HepG2 (cell line): ENCODE results near the gene CCDC142. TPM values are rescaled to one million over a fixed set of nuclear protein-coding genes. Genes with fewer than 3 reads are reported as not detected.

Source experiments
- CBFB ChIP-seq: sonication (generic); formaldehyde crosslinking; IDR thresholded peaks from 2 replicates; pipeline ENCODE4 v1.4.0; 2020; ENCODE audit warnings: missing genetic modification reagents
- FOSL2 ChIP-seq: sonication (generic); formaldehyde crosslinking; IDR thresholded peaks from 2 replicates; pipeline ENCODE4 v1.4.0; 2020; ENCODE audit warnings: missing genetic modification reagents
- NFATC3 ChIP-seq: sonication (generic); formaldehyde crosslinking; IDR thresholded peaks from 2 replicates; pipeline ENCODE4 v1.5.1; 2020; ENCODE audit warnings: mild to moderate bottlenecking, missing genetic modification reagents
- SKI ChIP-seq: fragments of 450-650 bp; IDR thresholded peaks from one replicate; pipeline ENCODE4 v1.6.1; 2018; ENCODE audit warnings: mild to moderate bottlenecking; ENCODE audit not compliant: partially characterized antibody
- WIZ ChIP-seq: sonication (generic); formaldehyde crosslinking; IDR thresholded peaks from 2 replicates; pipeline ENCODE4 v1.5.1; 2020; ENCODE audit warnings: mild to moderate bottlenecking, missing genetic modification reagents
- ZNF142 ChIP-seq: sonication (generic); formaldehyde crosslinking; IDR thresholded peaks from 2 replicates; pipeline ENCODE4 v1.4.0; 2020; ENCODE audit warnings: missing genetic modification reagents
- ZNF33A ChIP-seq: sonication (generic); formaldehyde crosslinking; IDR thresholded peaks from 2 replicates; pipeline ENCODE4 v1.5.1; 2020; ENCODE audit warnings: missing genetic modification reagents, mild to moderate bottlenecking, moderate library complexity, borderline replicate concordance
- ZNF34 ChIP-seq: sonication (generic); formaldehyde crosslinking; IDR thresholded peaks from 2 replicates; pipeline ENCODE4 v1.4.0; 2020; ENCODE audit warnings: mild to moderate bottlenecking, missing genetic modification reagents, borderline replicate concordance
- ZNF7 ChIP-seq: IDR thresholded peaks from 2 replicates; pipeline ENCODE4 v1.6.1; 2016; ENCODE audit warnings: missing biosample characterization, missing genetic modification reagents
- ZNF747 ChIP-seq: sonication (generic); formaldehyde crosslinking; IDR thresholded peaks from 2 replicates; pipeline ENCODE4 v1.8.1; 2023; ENCODE audit warnings: missing genetic modification reagents, mild to moderate bottlenecking, borderline replicate concordance
- ZSCAN20 ChIP-seq: sonication (generic); formaldehyde crosslinking; IDR thresholded peaks from 2 replicates; pipeline ENCODE4 v1.4.0; 2020; ENCODE audit warnings: missing genetic modification reagents, mild to moderate bottlenecking, borderline replicate concordance
- ZZZ3 ChIP-seq: sonication (generic); formaldehyde crosslinking; IDR thresholded peaks from 2 replicates; pipeline ENCODE4 v1.4.0; 2020; ENCODE audit warnings: missing genetic modification reagents, mild to moderate bottlenecking, borderline replicate concordance
- polyA plus RNA-seq, 8 experiments: library from polyadenylated mRNA; depleted of rRNA in 3 of 8; stranded (reverse) in 7 of 8; unstranded in 1 of 8; fragments of >200 nt; fragmentation: Illumina TruSeq in 4 of 8; extraction: Trizol in 4 of 8; gene quantifications; 2 replicates each; pipeline versions ENCODE4 v1.2.1 to v1.2.3, GENCODE V29; 2011 to 2016; ENCODE audit warnings: low read depth in 4 of 8, missing spikeins in 1 of 8, mixed read lengths in 1 of 8; ENCODE audit not compliant: insufficient read depth in 1 of 8
- total RNA-seq, 5 experiments: library from RNA; depleted of rRNA; stranded (reverse); fragments of >200 nt; fragmentation: Illumina TruSeq; extraction: Trizol; gene quantifications; 2 replicates each; pipeline ENCODE4 v1.2.3, GENCODE V29; 2016; ENCODE audit warnings: low read depth in 1 of 5
- TF ChIP-seq, protein P1 (sequence below): sonication (generic); formaldehyde crosslinking; conservative IDR thresholded peaks from 2 replicates; pipeline ENCODE4 v1.4.0; 2020; ENCODE audit warnings: missing genetic modification reagents
- TF ChIP-seq, protein P2 (sequence below): sonication (generic); formaldehyde crosslinking; IDR thresholded peaks from 2 replicates; pipeline ENCODE4 v1.4.0; 2020; ENCODE audit warnings: mild to moderate bottlenecking, low read depth, missing genetic modification reagents
- TF ChIP-seq, protein P3 (sequence below): sonication (generic); formaldehyde crosslinking; IDR thresholded peaks from 2 replicates; pipeline ENCODE4 v1.4.0; 2020; ENCODE audit warnings: mild to moderate bottlenecking, missing genetic modification reagents
- TF ChIP-seq, protein P4 (sequence below): sonication (generic); formaldehyde crosslinking; IDR thresholded peaks from 2 replicates; pipeline ENCODE4 v1.8.0; 2022; ENCODE audit warnings: mild to moderate bottlenecking, missing genetic modification reagents, moderate library complexity

CCDC142 gene
- total and polyA plus RNA-seq, 2 of the 13 experiments (the other 11 are each of a cell fraction or from before 2014, with no cell fraction given), result 14.7 to 30.4 TPM

DNA sequence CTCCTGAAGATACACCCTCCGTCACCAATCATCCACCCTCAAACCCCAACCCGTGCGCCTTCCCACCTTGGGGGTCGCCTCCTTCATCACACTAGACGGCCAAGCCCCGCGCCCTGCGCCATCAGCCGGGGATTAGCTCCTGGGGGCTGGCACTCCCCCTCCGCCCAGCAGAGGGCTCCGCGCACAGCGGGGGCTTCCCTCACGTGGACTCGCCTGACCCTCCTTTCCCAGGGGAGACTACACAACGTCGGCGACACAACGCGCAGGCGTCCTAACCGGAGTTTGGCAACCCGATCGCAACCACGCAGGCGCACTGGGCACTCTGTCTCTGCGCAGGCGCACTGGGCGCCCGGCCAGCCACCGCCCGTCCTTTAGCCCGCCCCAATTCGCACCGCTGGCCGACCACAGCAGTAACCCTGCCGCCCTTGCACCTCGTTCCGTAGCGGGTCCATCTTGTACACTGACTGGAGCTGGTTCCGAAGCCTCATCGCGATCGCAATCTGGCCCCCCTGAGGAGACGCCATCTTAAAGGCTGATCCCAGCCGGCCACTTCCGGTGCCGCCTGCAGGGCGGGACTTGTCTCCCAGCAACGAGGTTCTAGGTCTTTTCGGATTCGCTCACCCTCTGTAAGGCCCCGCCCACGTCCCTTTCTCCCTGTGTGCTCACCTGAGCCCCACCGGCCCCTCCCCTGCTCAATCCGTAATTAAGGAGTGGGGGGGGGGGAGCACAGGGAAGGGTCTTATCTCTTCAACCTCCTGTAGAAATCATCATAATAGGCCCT, 24.5 kb upstream of the CCDC142 start, which contains the start of gene PCGF1 (continued):
- TF ChIP-seq, protein P1, sequence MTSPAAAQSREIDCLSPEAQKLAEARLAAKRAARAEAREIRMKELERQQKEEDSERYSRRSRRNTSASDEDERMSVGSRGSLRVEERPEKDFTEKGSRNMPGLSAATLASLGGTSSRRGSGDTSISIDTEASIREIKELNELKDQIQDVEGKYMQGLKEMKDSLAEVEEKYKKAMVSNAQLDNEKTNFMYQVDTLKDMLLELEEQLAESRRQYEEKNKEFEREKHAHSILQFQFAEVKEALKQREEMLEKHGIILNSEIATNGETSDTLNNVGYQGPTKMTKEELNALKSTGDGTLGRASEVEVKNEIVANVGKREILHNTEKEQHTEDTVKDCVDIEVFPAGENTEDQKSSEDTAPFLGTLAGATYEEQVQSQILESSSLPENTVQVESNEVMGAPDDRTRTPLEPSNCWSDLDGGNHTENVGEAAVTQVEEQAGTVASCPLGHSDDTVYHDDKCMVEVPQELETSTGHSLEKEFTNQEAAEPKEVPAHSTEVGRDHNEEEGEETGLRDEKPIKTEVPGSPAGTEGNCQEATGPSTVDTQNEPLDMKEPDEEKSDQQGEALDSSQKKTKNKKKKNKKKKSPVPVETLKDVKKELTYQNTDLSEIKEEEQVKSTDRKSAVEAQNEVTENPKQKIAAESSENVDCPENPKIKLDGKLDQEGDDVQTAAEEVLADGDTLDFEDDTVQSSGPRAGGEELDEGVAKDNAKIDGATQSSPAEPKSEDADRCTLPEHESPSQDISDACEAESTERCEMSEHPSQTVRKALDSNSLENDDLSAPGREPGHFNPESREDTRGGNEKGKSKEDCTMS, result no peak
- TF ChIP-seq ZNF33A (CRISPR knock-in tag) (no peak), ZZZ3 (CRISPR knock-in tag) (peak; percentile 74), WIZ (CRISPR knock-in tag) (no peak; the same call in 1 of the 2 replicates), ZSCAN20 (CRISPR knock-in tag) (no peak), CBFB (peak; percentile 85), NFATC3 (CRISPR knock-in tag) (no peak), FOSL2 (CRISPR knock-in tag) (peak; percentile 44), ZNF747 (CRISPR knock-in tag) (peak; percentile 94; the same call in 1 of the 2 replicates), SKI (no peak), ZNF34 (CRISPR knock-in tag) (peak; percentile 59; the same call in 1 of the 2 replicates), ZNF7 (no peak), ZNF142 (CRISPR knock-in tag) (peak; percentile 90)
- TF ChIP-seq, protein P2, sequence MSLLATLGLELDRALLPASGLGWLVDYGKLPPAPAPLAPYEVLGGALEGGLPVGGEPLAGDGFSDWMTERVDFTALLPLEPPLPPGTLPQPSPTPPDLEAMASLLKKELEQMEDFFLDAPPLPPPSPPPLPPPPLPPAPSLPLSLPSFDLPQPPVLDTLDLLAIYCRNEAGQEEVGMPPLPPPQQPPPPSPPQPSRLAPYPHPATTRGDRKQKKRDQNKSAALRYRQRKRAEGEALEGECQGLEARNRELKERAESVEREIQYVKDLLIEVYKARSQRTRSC (CRISPR knock-in tag), result no peak
- TF ChIP-seq, protein P3, sequence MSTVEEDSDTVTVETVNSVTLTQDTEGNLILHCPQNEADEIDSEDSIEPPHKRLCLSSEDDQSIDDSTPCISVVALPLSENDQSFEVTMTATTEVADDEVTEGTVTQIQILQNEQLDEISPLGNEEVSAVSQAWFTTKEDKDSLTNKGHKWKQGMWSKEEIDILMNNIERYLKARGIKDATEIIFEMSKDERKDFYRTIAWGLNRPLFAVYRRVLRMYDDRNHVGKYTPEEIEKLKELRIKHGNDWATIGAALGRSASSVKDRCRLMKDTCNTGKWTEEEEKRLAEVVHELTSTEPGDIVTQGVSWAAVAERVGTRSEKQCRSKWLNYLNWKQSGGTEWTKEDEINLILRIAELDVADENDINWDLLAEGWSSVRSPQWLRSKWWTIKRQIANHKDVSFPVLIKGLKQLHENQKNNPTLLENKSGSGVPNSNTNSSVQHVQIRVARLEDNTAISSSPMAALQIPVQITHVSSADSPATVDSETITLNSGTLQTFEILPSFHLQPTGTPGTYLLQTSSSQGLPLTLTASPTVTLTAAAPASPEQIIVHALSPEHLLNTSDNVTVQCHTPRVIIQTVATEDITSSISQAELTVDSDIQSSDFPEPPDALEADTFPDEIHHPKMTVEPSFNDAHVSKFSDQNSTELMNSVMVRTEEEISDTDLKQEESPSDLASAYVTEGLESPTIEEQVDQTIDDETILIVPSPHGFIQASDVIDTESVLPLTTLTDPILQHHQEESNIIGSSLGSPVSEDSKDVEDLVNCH (CRISPR knock-in tag), result peak; percentile 84
- TF ChIP-seq, protein P4, sequence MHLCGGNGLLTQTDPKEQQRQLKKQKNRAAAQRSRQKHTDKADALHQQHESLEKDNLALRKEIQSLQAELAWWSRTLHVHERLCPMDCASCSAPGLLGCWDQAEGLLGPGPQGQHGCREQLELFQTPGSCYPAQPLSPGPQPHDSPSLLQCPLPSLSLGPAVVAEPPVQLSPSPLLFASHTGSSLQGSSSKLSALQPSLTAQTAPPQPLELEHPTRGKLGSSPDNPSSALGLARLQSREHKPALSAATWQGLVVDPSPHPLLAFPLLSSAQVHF (CRISPR knock-in tag), result 0 out of 2 replicates have a peak, but pooled peaks have one; percentile 59
